Activated CD4-positive, alpha-beta T cell treated with anti-CD3 and anti-CD28 coated beads, Interleukin-2, amount 10 ng/mL, durations not matched to agents 7 days and 5 days (primary cell): Measurements from ENCODE around the gene MDM4. TPM values are rescaled to one million over a fixed set of nuclear protein-coding genes. Genes with fewer than 3 reads are reported as not detected.

Experiments used
- CTCF ChIA-PET: fragments of 350-600 bp; sonication (Branson Sonifier 250); formaldehyde crosslinking; loops from one replicate; lab custom pipeline; 2021; ENCODE audit warnings: antibody characterized with exemption; lab: Charles Lee
- POLR2A ChIA-PET: fragments of 350-600 bp; sonication (Branson Sonifier 250); formaldehyde crosslinking; loops from one replicate; lab custom pipeline; 2021; ENCODE audit warnings: antibody characterized with exemption; lab: Charles Lee
- DNase-seq: peaks from one replicate; pipeline ENCODE4 v3.0.0-alpha.2; 2020
- H3K27ac Mint-ChIP-seq: one replicate; pipeline ENCODE4 v1.8.0; 2021; ENCODE audit warnings: mild to moderate bottlenecking, moderate library complexity, mixed read lengths
- H3K27me3 Mint-ChIP-seq: one replicate; pipeline ENCODE4 v1.8.0; 2021; ENCODE audit warnings: mixed read lengths
- H3K36me3 Mint-ChIP-seq: one replicate; pipeline ENCODE4 v1.8.0; 2021; ENCODE audit warnings: low read depth, mixed read lengths
- H3K4me1 Mint-ChIP-seq: one replicate; pipeline ENCODE4 v1.8.0; 2021; ENCODE audit warnings: mixed read lengths
- H3K4me3 Mint-ChIP-seq: one replicate; pipeline ENCODE4 v1.8.0; 2021; ENCODE audit warnings: mild to moderate bottlenecking, moderate library complexity, mixed read lengths
- H3K9me3 Mint-ChIP-seq: one replicate; pipeline ENCODE4 v1.8.0; 2021; ENCODE audit warnings: mixed read lengths
- total RNA-seq, 2 experiments: library from RNA; stranded (reverse); gene quantifications; one replicate each; pipeline ENCODE4 v1.2.3, GENCODE V29; 2021

MDM4 gene
- total RNA-seq, 2 experiments from 2014 or later, result 95.0 to 98.1 TPM

GRCh38 chr1:204592246-204592948 is 76.2 kb downstream of the MDM4 start:
- no peak overlapping the region for H3K27ac Mint-ChIP-seq
- POLR2A ChIA-PET, result no interaction called here
- CTCF ChIA-PET, result interaction anchor here (1.0 to 2.4 kb wide), 3 partner anchors 19 to 214 kb away, joined by 3 to 6 read pairs (median 3); no protein-coding TSS in a partner anchor
- no peaks in the 10 kb centered on the region for H3K27me3 Mint-ChIP-seq
- H3K9me3 Mint-ChIP-seq, result no peaks in the 10 kb centered on the region
- H3K36me3 Mint-ChIP-seq, result no peaks in the 10 kb centered on the region
- H3K4me1 Mint-ChIP-seq, result no peaks in the 10 kb centered on the region
- no peak for DNase-seq
- H3K4me3 Mint-ChIP-seq, result no peak overlapping the region

GRCh38 chr1:204598319-204598969 is 82.2 kb downstream of the MDM4 start:
- no peak overlapping the region for H3K4me3 Mint-ChIP-seq
- POLR2A ChIA-PET, result no interaction called here
- no peaks in the 10 kb centered on the region for H3K27me3 Mint-ChIP-seq
- H3K36me3 Mint-ChIP-seq, result peaks cover 2% of the 10 kb centered on the region
- no peaks in the 10 kb centered on the region for H3K4me1 Mint-ChIP-seq
- no peak for DNase-seq
- no peak overlapping the region for H3K27ac Mint-ChIP-seq
- H3K9me3 Mint-ChIP-seq, result no peaks in the 10 kb centered on the region
- CTCF ChIA-PET, result no interaction called here

GRCh38 chr1:204599098-204599497 is 82.9 kb downstream of the MDM4 start:
- Mint-ChIP-seq H3K4me1 (no peaks in the 10 kb centered on the region), H3K4me3 (no peak overlapping the region), H3K9me3 (no peaks in the 10 kb centered on the region), H3K36me3 (peaks cover 2% of the 10 kb centered on the region), H3K27me3 (no peaks in the 10 kb centered on the region), H3K27ac (no peak overlapping the region)
- POLR2A ChIA-PET, result no interaction called here
- CTCF ChIA-PET, result interaction anchor here (0.6 kb wide), 1 partner anchor 20 kb away, joined by 3 read pairs; no protein-coding TSS in a partner anchor
- DNase-seq, result no peak

- POLR2A ChIA-PET, result no interaction called here
- peaks cover 2% of the 10 kb centered on the region for H3K36me3 Mint-ChIP-seq
- CTCF ChIA-PET, result interaction anchor here (0.6 kb wide), 1 partner anchor 19 kb away, joined by 3 read pairs; no protein-coding TSS in a partner anchor
- H3K9me3 Mint-ChIP-seq, result no peaks in the 10 kb centered on the region
- H3K27me3 Mint-ChIP-seq, result no peaks in the 10 kb centered on the region
- no peak overlapping the region for H3K27ac Mint-ChIP-seq
- DNase-seq, result no peak
- H3K4me3 Mint-ChIP-seq, result no peak overlapping the region
- H3K4me1 Mint-ChIP-seq, result no peaks in the 10 kb centered on the region
These were observed 83.4 kb downstream of the MDM4 start for GRCh38 chr1:204599596-204599995.

DNA sequence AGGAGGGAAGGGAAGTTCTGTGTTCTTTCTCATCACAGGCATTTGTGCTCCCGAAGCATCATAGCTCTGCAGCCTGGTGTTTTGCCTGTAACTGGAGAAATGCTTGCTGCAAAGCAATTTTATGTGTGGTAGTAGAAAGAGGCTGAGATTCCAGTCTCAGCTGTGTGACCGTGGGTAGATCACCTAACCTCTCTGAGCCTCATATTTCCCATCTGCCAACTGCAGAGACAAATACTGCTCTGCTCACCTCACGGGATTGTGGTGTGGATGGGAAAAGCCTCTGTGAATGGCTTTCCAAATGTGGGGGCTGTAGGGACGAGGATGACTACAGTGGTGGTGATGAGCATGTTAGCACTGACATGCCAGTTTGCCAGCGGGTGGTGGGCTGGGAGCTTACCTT is 84.0 kb downstream of the MDM4 start:
- no peaks in the 10 kb centered on the region for H3K27me3 Mint-ChIP-seq
- no peak overlapping the region for H3K27ac Mint-ChIP-seq
- CTCF ChIA-PET, result no interaction called here
- peaks cover 2% of the 10 kb centered on the region for H3K36me3 Mint-ChIP-seq
- POLR2A ChIA-PET, result no interaction called here
- no peaks in the 10 kb centered on the region for H3K4me1 Mint-ChIP-seq
- no peak for DNase-seq
- H3K4me3 Mint-ChIP-seq, result no peak overlapping the region
- no peaks in the 10 kb centered on the region for H3K9me3 Mint-ChIP-seq

- POLR2A ChIA-PET, result no interaction called here
- Mint-ChIP-seq H3K9me3 (no peaks in the 10 kb centered on the region), H3K4me3 (no peak overlapping the region), H3K27ac (no peak overlapping the region), H3K4me1 (no peaks in the 10 kb centered on the region), H3K36me3 (peaks cover 2% of the 10 kb centered on the region), H3K27me3 (no peaks in the 10 kb centered on the region)
- no peak for DNase-seq
- CTCF ChIA-PET, result no interaction called here
These were observed 84.8 kb downstream of the MDM4 start for GRCh38 chr1:204600968-204601367.

DNA sequence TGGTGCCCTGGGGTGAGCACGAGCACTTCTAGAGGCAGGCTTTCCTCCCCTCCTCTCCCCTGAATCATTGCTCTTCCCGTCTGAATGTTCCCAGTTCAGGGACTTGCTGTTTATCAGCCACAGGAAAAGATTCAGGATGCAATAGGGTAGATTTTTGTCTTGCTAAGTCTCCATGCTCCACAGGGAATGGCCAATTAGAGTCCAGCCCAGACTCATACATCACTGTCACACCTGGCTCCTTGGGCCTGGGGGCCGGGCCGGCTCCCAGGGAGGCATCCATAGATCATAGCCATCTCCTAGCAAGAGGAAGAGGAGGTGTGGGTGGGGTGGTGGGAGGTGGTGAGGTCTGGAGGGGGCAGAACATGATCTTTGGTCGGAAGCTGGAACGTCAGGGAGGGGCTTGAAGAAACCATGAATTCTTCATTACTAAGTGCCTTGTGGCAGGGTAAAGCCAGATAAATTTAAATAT is 85.9 kb downstream of the MDM4 start:
- Mint-ChIP-seq H3K27ac (no peak overlapping the region), H3K27me3 (no peaks in the 10 kb centered on the region), H3K9me3 (no peaks in the 10 kb centered on the region), H3K36me3 (peaks cover 2% of the 10 kb centered on the region), H3K4me3 (no peak overlapping the region), H3K4me1 (no peaks in the 10 kb centered on the region)
- ChIA-PET CTCF (no interaction called here), POLR2A (no interaction called here)
- DNase-seq, result no peak

- ChIA-PET POLR2A (no interaction called here), CTCF (no interaction called here)
- H3K9me3 Mint-ChIP-seq, result no peaks in the 10 kb centered on the region
- no peaks in the 10 kb centered on the region for H3K4me1 Mint-ChIP-seq
- H3K27ac Mint-ChIP-seq, result no peak overlapping the region
- no peak overlapping the region for H3K4me3 Mint-ChIP-seq
- no peak for DNase-seq
- peaks cover 2% of the 10 kb centered on the region for H3K36me3 Mint-ChIP-seq
- no peaks in the 10 kb centered on the region for H3K27me3 Mint-ChIP-seq
These were observed 86.8 kb downstream of the MDM4 start for GRCh38 chr1:204602871-204603542.

DNA sequence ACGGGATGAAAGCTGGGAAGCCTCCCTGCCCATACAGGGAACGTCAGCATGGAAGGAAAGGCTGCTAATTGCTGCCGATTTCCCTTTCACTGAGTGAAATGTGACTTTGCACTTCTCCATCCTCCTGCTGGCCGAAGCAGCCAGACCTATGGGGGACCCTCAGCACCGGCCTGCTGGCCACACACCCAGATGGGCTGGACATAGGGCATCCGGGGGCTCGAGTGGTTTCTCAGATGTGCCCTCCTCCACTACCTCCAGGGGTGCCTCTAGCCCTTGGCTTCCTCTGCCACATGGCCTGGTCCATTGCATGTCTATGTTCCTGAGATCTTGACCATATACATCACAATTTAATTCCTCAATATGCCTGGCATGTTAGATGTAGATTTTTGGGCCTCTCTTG is 89.6 kb downstream of the MDM4 start:
- Mint-ChIP-seq H3K27me3 (no peaks in the 10 kb centered on the region), H3K4me3 (no peak overlapping the region), H3K27ac (no peak overlapping the region), H3K4me1 (no peaks in the 10 kb centered on the region), H3K9me3 (no peaks in the 10 kb centered on the region), H3K36me3 (peaks cover 2% of the 10 kb centered on the region)
- DNase-seq, result no peak
- POLR2A ChIA-PET, result no interaction called here
- CTCF ChIA-PET, result no interaction called here

Other genes with a start within 250 kb of the MDM4 start
- gene PLEKHA6, start 156.5 kb upstream of the MDM4 start, total RNA-seq, result not detected
- 10 to 100 TPM; 62.5 to 70.6 TPM for gene PPP1R15B, start 104.6 kb upstream of the MDM4 start, total RNA-seq
- gene PIK3C2B, start 21.6 kb upstream of the MDM4 start, total RNA-seq, result 10 to 100 TPM; 27.4 to 28.9 TPM
- not detected for gene LRRN2, start 169.3 kb downstream of the MDM4 start, total RNA-seq